Measurements from ENCODE around the gene PCCA.

DNA sequence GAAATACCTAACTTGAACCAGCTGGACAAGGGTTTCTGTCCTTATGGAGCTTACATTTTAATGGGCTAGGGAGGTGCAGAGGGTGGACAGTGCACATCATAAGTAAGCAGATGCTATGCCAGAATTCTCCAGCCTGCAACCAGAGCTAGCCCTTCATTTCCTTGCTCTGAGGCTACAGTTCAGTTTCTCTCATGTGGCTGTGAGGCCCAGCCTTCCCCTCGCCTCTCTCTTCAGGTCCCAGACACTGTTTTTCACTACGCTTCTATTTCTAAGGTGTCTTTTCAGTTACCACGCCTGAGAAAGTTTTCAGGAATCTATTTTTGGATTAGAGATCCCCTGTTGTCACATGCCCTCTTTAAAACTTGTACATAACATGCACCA lies 141.9 kb downstream of the PCCA start:
- TF ChIP-seq, protein P1, sequence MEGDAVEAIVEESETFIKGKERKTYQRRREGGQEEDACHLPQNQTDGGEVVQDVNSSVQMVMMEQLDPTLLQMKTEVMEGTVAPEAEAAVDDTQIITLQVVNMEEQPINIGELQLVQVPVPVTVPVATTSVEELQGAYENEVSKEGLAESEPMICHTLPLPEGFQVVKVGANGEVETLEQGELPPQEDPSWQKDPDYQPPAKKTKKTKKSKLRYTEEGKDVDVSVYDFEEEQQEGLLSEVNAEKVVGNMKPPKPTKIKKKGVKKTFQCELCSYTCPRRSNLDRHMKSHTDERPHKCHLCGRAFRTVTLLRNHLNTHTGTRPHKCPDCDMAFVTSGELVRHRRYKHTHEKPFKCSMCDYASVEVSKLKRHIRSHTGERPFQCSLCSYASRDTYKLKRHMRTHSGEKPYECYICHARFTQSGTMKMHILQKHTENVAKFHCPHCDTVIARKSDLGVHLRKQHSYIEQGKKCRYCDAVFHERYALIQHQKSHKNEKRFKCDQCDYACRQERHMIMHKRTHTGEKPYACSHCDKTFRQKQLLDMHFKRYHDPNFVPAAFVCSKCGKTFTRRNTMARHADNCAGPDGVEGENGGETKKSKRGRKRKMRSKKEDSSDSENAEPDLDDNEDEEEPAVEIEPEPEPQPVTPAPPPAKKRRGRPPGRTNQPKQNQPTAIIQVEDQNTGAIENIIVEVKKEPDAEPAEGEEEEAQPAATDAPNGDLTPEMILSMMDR (IDR thresholded peaks at IDR 0.05; ENCODE audit: low read depth, low read length, missing input control): no peak
- TF ChIP-seq, protein P2, sequence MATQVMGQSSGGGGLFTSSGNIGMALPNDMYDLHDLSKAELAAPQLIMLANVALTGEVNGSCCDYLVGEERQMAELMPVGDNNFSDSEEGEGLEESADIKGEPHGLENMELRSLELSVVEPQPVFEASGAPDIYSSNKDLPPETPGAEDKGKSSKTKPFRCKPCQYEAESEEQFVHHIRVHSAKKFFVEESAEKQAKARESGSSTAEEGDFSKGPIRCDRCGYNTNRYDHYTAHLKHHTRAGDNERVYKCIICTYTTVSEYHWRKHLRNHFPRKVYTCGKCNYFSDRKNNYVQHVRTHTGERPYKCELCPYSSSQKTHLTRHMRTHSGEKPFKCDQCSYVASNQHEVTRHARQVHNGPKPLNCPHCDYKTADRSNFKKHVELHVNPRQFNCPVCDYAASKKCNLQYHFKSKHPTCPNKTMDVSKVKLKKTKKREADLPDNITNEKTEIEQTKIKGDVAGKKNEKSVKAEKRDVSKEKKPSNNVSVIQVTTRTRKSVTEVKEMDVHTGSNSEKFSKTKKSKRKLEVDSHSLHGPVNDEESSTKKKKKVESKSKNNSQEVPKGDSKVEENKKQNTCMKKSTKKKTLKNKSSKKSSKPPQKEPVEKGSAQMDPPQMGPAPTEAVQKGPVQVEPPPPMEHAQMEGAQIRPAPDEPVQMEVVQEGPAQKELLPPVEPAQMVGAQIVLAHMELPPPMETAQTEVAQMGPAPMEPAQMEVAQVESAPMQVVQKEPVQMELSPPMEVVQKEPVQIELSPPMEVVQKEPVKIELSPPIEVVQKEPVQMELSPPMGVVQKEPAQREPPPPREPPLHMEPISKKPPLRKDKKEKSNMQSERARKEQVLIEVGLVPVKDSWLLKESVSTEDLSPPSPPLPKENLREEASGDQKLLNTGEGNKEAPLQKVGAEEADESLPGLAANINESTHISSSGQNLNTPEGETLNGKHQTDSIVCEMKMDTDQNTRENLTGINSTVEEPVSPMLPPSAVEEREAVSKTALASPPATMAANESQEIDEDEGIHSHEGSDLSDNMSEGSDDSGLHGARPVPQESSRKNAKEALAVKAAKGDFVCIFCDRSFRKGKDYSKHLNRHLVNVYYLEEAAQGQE (IDR thresholded peaks at IDR 0.05): no peak
- no peak for TF ChIP-seq YY1 (IDR thresholded peaks at IDR 0.05)
- TF ChIP-seq, protein P3, sequence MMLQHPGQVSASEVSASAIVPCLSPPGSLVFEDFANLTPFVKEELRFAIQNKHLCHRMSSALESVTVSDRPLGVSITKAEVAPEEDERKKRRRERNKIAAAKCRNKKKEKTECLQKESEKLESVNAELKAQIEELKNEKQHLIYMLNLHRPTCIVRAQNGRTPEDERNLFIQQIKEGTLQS (IDR thresholded peaks at IDR 0.05): no peak
- no peak for TF ChIP-seq SP1 (IDR thresholded peaks at IDR 0.05)
- TF ChIP-seq EGR1 (IDR thresholded peaks at IDR 0.05; ENCODE audit: low read depth in 2 of 2): no peak
- TF ChIP-seq TAF1 (conservative IDR thresholded peaks at IDR 0.05): no peak
- TF ChIP-seq JUND (IDR thresholded peaks at IDR 0.05): no peak
- no peak for TF ChIP-seq RXRA (IDR thresholded peaks at IDR 0.05)

Data from liver (tissue), 3 donors.